ENCODE results near the gene STAB2. TPM values are rescaled to one million over a fixed set of nuclear protein-coding genes. Genes with fewer than 3 reads are reported as not detected.

STAB2 gene
- total RNA-seq, 1 donor from 2014 or later: not detected

GRCh38 chr12:103771466-103771865 is 184.4 kb downstream of the STAB2 start:
- H3K4me1 Mint-ChIP-seq (ENCODE audit: low read depth): peaks cover 15% of the 10 kb centered on the region
- no peaks in the 10 kb centered on the region for H3K9me3 Mint-ChIP-seq (ENCODE audit: low read depth)
- no peaks in the 10 kb centered on the region for H3K27me3 Mint-ChIP-seq (ENCODE audit: low read depth)

DNA sequence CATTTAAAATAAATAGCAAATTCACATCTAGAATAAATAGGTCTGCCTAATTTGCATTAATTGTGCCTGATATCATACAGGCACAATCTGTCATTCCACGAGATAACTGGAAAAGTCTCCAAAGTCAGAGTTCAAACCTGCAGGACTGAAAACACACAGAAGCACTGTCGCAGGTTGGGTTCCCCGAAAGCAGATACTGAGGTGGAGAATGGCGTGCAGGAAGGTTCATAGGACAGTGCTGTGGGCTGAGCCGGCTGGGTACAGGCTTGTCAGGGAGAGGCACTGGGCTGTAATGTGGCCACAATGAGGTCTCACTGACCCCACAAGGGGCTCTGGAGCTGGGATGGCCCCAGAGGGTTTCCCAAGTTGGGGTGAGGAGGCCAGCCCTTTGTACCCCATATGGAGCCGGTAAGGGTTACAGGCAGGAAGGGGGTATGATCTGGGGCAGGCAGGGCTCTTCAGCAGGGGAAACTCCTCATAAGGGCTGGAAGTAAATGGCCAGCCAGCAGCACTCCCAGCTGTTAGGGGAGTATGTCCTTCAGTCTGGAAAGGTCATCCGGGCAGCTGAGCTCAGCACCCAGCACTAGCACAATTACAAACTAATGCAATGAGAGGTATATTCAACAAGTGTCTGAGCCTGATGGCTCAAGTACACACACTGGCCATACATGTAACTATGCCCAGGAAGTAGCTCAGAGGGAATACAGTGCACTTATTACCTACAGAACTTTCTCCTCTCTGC is 185.5 kb downstream of the STAB2 start:
- Mint-ChIP-seq H3K4me3 (ENCODE audit: unreplicated experiment) (no peak overlapping the region), H3K4me1 (ENCODE audit: low read depth) (peaks cover 15% of the 10 kb centered on the region), H3K27ac (ENCODE audit: unreplicated experiment) (no peak overlapping the region), H3K9me3 (ENCODE audit: low read depth) (no peaks in the 10 kb centered on the region), H3K36me3 (ENCODE audit: low read depth) (peaks cover 37% of the 10 kb centered on the region), H3K27me3 (ENCODE audit: low read depth) (no peaks in the 10 kb centered on the region)
- no peak for DNase-seq (ENCODE audit: low spot score)
- TF ChIP-seq CTCF (IDR thresholded peaks at IDR 0.05): no peak

More at GRCh38 chr12:103771466-103771865, 184.4 kb downstream of the STAB2 start:
- Mint-ChIP-seq H3K36me3 (ENCODE audit: low read depth) (peaks cover 35% of the 10 kb centered on the region), H3K4me3 (ENCODE audit: unreplicated experiment) (no peak overlapping the region), H3K27ac (ENCODE audit: unreplicated experiment) (no peak overlapping the region)
- DNase-seq (ENCODE audit: low spot score): no peak
- TF ChIP-seq CTCF (IDR thresholded peaks at IDR 0.05): peak; percentile 74

DNA sequence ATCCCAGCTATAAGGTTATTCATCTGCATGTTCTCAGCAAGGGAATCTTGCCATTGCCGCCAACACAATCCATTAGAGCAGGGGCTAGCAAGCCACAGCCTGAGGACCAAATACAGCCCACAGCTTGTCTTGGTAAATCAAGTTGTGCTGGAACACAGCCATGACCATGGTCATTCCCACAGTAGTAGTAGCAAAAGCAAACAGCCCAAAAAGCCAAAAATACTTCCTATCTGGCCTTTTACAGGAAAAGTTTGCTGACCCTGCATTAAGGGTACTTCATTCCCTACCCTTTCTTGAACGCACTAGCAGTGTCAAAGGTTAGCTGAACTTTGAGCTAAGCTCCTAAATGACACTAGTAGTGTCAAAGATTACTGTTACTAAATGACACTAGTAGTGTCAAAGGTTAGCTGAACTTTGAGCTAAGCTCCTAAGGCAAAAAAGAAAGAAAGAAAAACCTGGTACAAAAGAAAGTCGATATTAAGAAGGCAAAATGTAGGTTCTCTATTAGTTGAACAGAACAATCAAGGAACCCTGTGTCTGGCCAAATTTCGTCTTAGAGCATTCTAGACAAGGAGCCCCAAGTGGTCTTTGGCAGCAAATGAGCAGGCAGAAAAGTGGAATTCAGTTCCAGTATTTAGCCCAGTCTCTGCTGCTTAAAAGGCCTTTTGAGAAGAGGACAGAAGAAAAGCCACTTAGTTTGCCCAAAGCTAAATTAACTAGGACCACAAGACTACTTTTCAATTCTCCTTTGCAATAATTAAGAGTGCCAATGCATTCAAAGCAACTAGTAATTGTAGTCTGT is 186.2 kb downstream of the STAB2 start:
- DNase-seq (ENCODE audit: low spot score): no peak
- Mint-ChIP-seq H3K4me3 (ENCODE audit: unreplicated experiment) (no peak overlapping the region), H3K27me3 (ENCODE audit: low read depth) (no peaks in the 10 kb centered on the region), H3K36me3 (ENCODE audit: low read depth) (peaks cover 40% of the 10 kb centered on the region), H3K4me1 (ENCODE audit: low read depth) (peaks cover 15% of the 10 kb centered on the region), H3K27ac (ENCODE audit: unreplicated experiment) (no peak overlapping the region), H3K9me3 (ENCODE audit: low read depth) (no peaks in the 10 kb centered on the region)
- no peak for TF ChIP-seq CTCF (IDR thresholded peaks at IDR 0.05)

- TF ChIP-seq CTCF (IDR thresholded peaks at IDR 0.05): no peak
- DNase-seq (ENCODE audit: low spot score): no peak
- Mint-ChIP-seq H3K36me3 (ENCODE audit: low read depth) (peaks cover 47% of the 10 kb centered on the region), H3K4me3 (ENCODE audit: unreplicated experiment) (no peak overlapping the region), H3K9me3 (ENCODE audit: low read depth) (no peaks in the 10 kb centered on the region), H3K27me3 (ENCODE audit: low read depth) (no peaks in the 10 kb centered on the region), H3K27ac (ENCODE audit: unreplicated experiment) (no peak overlapping the region), H3K4me1 (ENCODE audit: low read depth) (peaks cover 19% of the 10 kb centered on the region)
Measured at GRCh38 chr12:103774977-103775560, 188.0 kb downstream of the STAB2 start.

- Mint-ChIP-seq H3K9me3 (ENCODE audit: low read depth) (no peaks in the 10 kb centered on the region), H3K4me1 (ENCODE audit: low read depth) (peaks cover 15% of the 10 kb centered on the region), H3K36me3 (ENCODE audit: low read depth) (peaks cover 53% of the 10 kb centered on the region), H3K27me3 (ENCODE audit: low read depth) (no peaks in the 10 kb centered on the region), H3K4me3 (ENCODE audit: unreplicated experiment) (no peak overlapping the region), H3K27ac (ENCODE audit: unreplicated experiment) (no peak overlapping the region)
- TF ChIP-seq CTCF (IDR thresholded peaks at IDR 0.05): no peak
- DNase-seq (ENCODE audit: low spot score): no peak
Measured at GRCh38 chr12:103778781-103779180, 191.7 kb downstream of the STAB2 start.

Data from chondrocyte (in vitro differentiated cells).